ENCODE data around the gene CAV2.
A peak's percentile ranks its signal among the peaks of the same experiment; 100 is the strongest.

Gene CAV2

GRCh38 chr7:116496653-116497052 is 2.9 kb upstream of the CAV2 start:
- no peak for DNase-seq

- no peak for DNase-seq
These were observed 1.8 kb upstream of the CAV2 start for GRCh38 chr7:116497708-116498107.

- DNase-seq, result peak; percentile 34 to 57
These were observed 728 bp downstream of the CAV2 start for GRCh38 chr7:116500078-116500853.

- DNase-seq, result no peak
These were observed 2.1 kb downstream of the CAV2 start for GRCh38 chr7:116501425-116502167.

- no peak for DNase-seq
These were observed 2.9 kb downstream of the CAV2 start for GRCh38 chr7:116502201-116503096.

- DNase-seq, result no peak
These were observed 4.3 kb downstream of the CAV2 start for GRCh38 chr7:116503835-116504234.

- DNase-seq, result no peak
These were observed 5.7 kb downstream of the CAV2 start for GRCh38 chr7:116505278-116505677.

- DNase-seq, result no peak
These were observed 6.3 kb downstream of the CAV2 start for GRCh38 chr7:116505823-116506222.

- DNase-seq, result no peak
These were observed 10.5 kb downstream of the CAV2 start for GRCh38 chr7:116509982-116510579.

- DNase-seq, result no peak
These were observed 11.3 kb downstream of the CAV2 start for GRCh38 chr7:116510795-116511194.

- DNase-seq, result no peak
These were observed 12.3 kb downstream of the CAV2 start for GRCh38 chr7:116511552-116512519.

GRCh38 chr7:116512520-116513188 is 13.1 kb downstream of the CAV2 start:
- no peak for DNase-seq

GRCh38 chr7:116515584-116515983 is 16.0 kb downstream of the CAV2 start:
- DNase-seq, result no peak

GRCh38 chr7:116516324-116516723 is 16.8 kb downstream of the CAV2 start:
- no peak for DNase-seq

GRCh38 chr7:116517626-116518025 is 18.1 kb downstream of the CAV2 start:
- no peak for DNase-seq

GRCh38 chr7:116518961-116519360 is 19.4 kb downstream of the CAV2 start:
- no peak for DNase-seq

GRCh38 chr7:116521046-116521664 is 21.6 kb downstream of the CAV2 start:
- no peak for DNase-seq

GRCh38 chr7:116522247-116522646 is 22.7 kb downstream of the CAV2 start:
- DNase-seq, result no peak

- DNase-seq, result no peak
These were observed 24.7 kb downstream of the CAV2 start for GRCh38 chr7:116524221-116524608.

- DNase-seq, result peak; percentile 35 to 41
These were observed 25.2 kb downstream of the CAV2 start, which contains the start of gene CAV1 for GRCh38 chr7:116524609-116525297. CAV1 (plus strand) TSS chr7:116525036; CDS start chr7:116525063, 27 bp downstream.
